HG02840 (cell line): ENCODE results near the gene WDR37.
"Not testable (repeated sequence)": the region's sequence is repeated elsewhere in the genome, so short reads cannot be mapped to it uniquely, and the experiment has no call there.

Experiments used
- ATAC-seq: cut with Tn5 transposase; IDR thresholded peaks from one replicate; pipeline ENCODE4 v1.9.1; 2021; ENCODE audit warnings: mild to moderate bottlenecking, moderate library complexity, moderate number of reproducible peaks; ENCODE audit not compliant: unreplicated experiment, low FRiP score

WDR37 gene, protein sequence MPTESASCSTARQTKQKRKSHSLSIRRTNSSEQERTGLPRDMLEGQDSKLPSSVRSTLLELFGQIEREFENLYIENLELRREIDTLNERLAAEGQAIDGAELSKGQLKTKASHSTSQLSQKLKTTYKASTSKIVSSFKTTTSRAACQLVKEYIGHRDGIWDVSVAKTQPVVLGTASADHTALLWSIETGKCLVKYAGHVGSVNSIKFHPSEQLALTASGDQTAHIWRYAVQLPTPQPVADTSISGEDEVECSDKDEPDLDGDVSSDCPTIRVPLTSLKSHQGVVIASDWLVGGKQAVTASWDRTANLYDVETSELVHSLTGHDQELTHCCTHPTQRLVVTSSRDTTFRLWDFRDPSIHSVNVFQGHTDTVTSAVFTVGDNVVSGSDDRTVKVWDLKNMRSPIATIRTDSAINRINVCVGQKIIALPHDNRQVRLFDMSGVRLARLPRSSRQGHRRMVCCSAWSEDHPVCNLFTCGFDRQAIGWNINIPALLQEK

DNA sequence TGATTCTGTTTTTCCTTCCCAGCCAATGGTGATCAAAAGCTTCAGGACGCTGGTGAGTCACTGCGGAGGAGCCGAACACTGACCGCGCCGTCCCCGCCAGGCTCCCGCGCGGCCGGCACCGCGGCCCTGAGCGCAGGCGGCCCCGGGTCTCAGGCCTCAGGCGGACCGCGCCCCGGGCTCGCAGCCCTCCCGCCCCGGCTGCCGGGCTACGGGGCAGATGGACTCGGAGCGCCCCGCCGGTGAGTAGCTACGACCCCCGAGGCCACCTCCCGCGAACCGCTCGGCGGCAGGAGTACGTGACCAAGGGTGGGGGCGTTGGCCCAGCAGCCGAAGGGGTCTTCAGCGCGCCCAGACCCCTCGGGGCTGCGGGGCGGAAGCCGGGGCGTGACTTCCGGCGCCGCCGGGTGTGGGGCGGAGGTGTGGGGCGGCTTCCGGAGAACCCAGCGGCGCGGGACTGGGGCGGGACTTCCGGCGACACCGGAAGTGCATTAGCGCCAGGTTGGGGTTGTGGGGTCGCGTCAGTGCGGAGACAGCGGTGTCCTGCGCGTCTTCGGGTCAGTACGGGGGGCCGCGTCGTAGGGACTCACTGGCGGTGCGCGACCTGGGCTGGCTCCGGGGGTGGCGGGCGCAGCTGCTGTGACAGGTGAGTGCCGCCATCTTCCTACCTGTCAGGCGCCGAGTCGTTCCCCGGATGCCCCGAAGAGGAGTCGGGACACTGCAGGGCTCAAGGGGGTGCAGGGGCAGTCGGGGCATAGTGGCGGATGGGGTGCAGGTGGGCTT, at the start of gene WDR37:
Gene WDR37 (plus strand): TSS at position 60 of the 780 bp plus-strand sequence. CDS start 15,771 bp downstream, outside the sequence.
- peak; percentile 87 for ATAC-seq

DNA sequence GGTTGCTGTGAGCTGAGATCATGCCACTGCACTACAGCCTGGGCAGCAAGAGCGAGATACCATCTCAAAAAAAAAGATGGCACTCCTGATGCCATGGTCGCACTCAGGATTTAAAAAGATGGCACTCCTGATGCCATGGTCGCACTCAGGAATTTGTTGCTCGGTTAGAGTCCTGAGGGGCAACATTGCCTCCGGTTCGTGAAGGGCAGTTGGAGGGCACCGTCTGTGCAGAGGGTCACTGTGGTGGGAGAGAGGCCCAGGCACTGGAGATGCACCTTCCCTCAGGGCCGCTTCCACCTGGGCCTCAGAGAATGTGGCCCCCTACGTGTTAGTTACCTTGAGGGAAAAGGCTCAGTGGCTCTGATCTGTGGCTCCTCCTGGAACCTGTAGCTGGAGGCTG, 49.6 kb upstream of the WDR37 start:
- ATAC-seq: no peak

DNA sequence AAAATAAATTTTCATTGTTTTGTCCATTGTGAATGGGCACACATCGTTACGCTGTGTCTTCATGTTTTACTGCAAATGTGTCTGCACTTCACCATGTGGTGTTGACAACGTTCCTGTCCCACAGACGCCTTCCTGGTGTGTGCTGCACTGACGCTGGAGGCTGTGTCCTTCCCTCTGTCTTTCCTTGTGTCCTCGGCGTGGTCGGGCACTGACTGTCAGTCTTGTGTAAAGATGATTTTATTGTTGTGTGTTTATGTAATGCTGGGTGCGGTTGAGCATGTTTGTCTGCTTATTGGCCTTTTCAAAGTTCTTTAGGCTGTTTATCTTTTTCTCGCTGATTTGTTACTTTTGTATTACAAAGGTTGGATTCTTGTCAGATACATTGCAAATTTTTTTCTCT, 48.6 kb upstream of the WDR37 start:
- no peak for ATAC-seq

DNA sequence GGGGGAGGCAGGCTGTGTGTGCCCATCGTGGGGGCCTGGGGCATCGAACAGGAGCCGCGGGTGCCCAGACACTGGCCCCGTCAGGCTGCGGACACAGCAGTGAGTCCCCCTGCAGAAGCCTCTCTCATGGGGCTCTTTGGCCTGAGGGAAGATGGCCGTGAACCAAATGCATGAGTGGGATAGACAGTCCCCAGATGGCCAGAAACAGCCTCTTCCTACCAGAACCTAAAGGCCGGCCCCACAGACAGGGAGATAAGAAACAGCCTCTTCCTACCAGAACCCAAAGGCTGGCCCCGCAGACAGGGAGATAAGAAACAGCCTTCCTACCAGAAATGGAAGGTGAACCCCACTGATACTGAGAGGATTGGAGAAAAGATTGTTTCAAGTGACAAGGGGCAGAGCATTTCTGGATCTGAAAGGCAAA, 47.1 kb upstream of the WDR37 start:
- ATAC-seq: no peak

DNA sequence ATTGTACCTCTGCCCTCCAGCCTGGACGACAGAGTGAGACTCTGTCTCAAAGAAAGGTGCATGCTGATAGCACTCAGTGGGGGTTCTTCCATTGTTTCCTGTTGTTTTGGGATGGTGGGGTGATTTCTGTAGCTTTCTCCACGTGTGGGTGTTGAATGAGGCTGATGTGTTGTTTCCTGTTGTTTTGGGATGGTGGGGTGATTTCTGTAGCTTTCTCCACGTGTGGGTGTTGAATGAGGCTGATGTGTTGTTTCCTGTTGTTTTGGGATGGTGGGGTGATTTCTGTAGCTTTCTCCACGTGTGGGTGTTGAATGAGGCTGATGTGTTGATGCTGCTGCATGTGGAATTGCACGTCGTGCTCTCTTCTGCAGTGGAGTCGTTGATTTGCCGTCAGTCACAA, 46.2 kb upstream of the WDR37 start:
- not testable (repeated sequence) for ATAC-seq

DNA sequence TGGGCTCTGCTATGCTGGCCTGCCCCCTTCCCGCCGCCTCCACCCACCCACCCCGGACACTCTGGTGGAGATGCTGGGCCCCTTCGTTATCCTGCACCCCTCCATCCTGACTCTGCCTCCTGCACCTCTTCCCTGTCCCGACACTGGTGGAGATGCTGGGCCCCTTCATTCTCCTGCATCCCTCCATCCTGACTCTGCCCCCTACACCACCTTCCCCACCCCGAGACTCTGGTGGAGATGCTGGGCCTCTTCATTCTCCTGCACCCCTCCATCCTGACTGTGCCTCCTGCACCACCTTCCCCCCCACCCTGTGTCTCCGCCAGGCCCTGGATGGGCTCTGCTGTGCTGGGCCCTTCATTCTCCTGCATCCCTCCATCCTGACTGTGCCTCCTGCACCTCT, 45.5 kb upstream of the WDR37 start:
- ATAC-seq: no peak

DNA sequence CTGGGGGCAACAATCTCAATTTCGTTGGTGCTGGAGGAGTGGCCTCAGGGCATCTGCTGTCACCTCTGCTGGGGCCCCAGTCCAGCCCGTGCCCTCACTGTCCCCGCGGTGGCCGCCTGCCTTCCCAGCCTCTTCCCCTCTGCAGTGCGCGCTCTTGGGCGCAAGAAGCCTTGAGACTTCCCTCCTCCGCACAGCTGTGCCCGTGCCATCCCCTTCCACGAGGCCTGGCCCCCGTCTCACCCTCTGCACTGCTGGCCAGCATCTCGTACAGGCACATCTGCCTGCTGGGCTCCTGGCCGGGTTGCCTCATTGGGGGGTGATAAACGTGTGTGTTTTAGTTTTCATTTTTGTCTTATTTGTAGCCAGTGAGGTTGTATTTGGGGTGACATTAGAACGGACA, 44.5 kb upstream of the WDR37 start:
- no peak for ATAC-seq

DNA sequence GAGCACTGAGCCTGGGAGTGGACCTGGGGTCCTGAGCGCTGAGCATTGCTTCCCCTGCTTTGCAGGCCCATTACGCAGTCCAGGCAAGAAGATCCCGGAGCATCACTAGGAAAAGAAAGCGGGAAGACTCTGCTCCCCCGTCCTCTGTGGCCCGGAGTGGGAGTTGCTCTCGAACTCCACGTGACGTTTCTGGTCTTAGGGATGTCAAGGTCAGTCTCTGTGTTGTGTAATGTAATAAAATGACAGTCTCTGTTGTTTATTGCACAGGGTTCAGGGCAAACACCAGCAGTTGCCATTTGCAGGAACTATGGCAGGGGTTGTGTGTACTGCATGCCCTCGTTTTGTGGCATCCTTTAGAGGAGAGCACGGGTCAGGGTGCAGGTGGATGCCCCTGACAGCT, 40.5 kb upstream of the WDR37 start:
- ATAC-seq: no peak

DNA sequence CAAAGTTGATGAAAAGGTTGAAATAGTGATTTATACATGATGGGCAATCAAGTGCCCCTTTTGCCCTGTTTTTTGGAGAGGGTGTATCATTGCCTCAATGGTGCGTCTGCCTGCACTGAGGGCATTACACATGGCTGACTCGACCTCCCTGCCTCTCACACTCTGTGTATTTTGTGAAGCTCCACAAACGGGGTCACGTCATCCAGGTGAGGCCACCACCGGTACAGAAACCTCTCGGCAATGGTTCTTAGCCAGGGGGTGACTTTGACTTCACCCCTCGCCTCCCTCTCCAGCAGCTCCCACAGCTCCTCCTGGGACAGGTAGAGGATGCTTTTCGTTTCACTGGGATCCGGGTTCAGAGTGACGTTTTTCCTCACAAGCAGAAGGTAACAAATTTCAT, 36.8 kb upstream of the WDR37 start:
- no peak for ATAC-seq

DNA sequence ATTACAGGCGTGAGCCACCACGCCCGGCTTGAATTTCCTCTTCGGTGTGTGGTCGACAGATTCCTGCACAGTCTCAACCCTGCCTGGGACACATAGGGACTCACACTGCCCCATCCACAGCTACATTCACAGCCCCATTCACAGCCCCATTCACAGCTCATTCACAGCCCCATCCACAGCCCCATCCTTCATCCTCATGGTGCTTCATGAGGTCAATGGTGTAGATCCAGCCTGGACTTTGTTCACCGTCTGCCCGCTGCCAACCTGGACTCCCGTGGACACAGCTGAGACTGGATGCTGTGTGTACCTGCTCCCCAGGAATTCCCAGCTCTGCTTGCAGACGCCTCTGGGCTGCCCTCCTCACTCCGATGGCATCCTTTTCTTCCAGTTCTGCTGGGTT, 35.7 kb upstream of the WDR37 start:
- ATAC-seq: no peak

DNA sequence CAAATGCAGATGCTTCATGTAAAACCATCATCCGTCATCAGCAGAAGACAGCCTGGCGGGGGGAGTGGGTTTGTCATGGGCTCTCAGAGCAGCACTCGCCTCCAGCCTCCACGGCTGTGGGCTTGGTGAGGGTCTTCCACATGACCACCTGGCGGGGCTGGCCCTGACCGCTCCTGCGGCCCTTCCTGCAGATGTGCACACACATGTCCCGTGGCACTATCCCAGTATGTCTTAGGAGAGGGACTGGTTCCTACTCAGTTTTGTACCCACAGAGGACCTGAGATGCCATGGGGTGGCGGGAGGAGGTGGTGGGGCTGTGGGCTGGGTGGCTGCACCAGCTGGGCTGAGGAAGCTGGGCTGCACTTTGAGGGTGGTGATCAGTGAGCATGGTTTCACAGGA, 35.2 kb upstream of the WDR37 start:
- no peak for ATAC-seq

DNA sequence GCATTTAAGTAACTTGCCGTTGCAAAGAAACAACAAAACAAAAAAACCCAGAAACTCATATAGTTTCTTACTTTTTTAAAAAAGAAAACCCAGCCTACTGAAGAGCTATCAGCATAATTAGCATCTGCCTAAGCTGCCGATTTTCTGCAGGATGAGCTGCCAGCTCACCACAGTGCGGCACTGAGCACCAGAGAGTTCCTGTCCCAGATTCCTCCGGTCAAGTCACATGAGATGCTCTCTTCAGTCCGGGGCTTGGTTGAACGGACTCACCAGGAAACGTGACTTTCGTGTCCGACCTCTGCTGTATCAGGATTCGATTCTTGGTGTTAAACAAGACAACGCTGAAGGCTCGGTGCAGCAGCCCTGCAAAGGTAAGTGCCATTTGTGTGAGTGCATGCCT, 33.8 kb upstream of the WDR37 start:
- no peak for ATAC-seq

DNA sequence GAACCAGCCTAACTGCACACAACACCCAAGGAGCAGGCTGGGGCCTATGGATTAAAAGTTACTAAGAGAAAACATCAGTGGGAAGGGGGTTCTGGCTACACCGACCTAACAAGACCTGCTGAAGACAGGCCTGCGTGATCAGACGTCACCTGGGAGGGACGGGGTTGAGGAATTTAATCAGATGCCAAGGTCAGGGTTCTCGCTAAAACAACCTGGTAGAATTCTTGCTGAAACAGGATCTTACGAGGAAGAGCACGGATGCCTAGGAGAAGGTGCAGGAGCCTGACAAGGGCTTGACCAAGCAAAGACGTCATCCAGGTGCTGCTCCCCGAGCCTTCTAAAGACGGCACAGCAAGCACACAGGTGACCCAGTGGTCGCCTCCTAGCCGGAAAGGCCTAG, 32.1 kb upstream of the WDR37 start:
- ATAC-seq: no peak

DNA sequence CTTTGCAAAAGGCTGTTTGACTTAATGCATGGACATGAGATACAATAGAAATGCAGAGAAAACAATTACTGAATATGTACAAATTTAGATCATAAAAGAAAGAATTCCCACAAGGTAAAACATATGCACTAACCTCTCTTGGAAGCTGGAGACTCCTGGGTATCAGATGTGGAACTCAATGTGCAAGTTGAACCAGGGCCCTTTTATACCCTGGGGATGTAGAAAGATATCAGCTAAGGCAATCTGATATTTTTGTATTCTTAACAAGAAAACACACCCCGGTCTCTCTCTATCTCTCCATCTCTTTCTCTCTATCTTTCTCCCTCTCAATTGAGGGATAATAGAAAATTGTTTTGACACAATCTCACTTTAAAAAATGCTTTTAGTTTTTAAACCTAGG, 30.5 kb upstream of the WDR37 start, which contains the start of gene IDI2:
Gene IDI2 (minus strand): TSS at position 177 of the 400 bp plus-strand sequence. CDS start 1,136 bp downstream, outside the sequence.
- no peak for ATAC-seq

DNA sequence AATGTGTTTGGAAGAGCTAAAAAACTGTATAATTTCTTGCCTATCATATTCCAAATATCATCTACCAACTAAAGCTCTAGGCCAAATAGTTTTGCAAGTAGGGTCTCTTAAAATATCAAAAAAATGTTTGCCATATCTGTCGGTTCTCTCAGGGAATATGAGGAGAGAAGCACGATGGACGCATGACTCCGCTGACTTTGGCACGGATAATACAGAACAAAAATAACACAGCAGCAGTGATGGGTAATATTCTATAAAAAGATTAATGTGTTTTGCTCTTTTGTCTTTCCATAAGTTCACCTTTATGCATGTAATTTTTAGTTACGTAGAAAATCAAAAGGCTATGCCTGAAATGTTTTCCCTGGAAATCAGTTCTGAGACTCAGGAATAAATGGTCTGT, 29.6 kb upstream of the WDR37 start:
- ATAC-seq: no peak

DNA sequence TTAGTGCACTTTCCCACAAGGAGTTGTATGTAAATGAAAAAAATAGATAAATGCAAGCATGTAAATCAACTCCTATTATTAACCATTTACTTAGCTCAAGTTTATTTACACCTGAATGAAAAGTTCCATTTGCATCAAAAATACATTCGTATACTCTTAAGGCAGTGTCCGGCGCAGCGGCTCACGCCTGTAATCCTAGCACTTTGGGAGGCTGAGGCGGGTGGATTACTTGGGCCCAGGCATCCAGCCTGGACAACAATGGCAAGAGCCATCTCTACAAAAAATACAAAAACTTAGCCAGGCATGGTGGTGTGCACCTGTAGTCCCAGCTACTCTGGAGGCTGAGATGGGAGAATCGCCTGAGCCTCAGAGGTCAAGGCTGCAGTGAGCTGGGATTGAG, 26.3 kb upstream of the WDR37 start:
- no peak for ATAC-seq

DNA sequence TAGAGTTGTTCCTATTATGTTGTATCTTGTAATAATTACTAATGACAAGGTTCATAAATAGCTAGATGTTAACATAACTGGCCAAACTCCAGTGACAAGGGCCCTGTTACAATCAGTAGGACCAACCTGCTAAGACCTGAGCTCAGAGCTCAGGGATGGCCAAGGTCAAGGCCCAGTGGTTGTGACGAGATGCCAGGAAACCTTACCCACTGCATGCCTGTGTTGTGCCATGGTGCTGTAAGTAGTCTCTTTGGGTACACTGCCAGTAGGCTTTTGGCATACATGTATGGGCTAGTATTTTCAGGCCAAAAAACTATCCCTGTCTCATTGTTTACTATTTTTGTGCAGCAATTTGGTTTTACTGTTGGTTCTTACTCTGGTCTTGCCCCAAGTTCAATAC, 22.6 kb upstream of the WDR37 start:
- no peak for ATAC-seq

DNA sequence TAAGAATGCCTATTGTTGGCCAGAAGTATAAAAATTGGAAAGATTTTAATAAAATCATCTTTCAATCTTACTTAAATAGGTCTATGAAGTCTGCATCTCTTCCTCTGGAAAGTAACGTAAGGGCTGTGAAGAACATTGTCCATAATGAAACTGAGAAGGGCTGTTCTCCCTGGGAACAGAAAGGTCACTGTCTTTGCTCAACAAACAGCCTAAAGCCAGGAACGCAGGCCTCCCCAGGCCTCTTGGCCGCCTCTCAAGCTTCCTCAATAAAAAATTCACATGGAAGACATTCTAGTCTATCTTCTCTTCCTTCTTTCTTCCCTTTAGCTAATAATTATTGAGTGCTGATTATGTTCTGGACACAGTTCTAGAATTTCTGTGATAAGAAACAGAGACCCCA, 21.4 kb upstream of the WDR37 start:
- ATAC-seq: no peak

DNA sequence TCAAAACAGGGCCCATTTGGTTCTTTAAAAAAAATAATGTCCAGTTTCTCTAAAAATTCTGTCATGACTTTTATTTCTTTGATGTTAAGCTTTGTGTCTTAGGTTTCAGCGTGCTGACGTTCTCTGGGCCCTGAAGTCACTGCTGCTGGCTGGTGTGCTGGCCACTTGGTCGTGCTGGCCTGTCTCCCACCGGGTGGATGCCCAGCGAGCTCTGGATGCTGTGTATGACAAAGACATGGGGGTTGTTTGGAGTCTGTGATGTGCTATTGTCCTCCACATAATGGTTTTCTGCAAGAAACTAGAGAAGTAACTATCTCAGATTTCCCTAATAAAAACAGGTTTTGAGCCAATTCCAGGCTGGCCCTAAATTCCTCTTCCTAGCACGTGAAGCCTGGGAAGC, 21.0 kb upstream of the WDR37 start:
- no peak for ATAC-seq

DNA sequence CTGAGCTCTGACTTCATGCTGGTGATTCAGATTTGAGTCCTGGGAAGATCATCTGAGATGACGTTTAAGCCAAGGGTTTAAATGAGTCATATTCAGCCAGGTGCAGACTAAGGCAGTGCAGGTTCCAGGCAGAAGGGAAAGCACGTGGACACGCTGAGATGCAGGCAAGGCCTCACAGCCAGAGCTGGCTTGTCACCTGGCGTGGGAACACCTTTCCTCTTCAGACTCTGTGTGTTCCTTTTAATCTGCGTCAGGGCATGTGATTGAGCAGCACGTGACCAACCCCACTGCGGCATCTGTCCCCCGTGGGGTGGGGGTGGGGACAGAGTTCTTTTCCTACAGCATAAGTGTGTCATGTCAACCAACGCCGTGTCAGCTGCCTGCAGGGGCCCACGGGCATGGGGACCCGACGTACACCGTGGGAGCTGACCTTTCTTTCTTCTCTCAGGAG, 19.8 kb upstream of the WDR37 start:
- no peak for ATAC-seq

DNA sequence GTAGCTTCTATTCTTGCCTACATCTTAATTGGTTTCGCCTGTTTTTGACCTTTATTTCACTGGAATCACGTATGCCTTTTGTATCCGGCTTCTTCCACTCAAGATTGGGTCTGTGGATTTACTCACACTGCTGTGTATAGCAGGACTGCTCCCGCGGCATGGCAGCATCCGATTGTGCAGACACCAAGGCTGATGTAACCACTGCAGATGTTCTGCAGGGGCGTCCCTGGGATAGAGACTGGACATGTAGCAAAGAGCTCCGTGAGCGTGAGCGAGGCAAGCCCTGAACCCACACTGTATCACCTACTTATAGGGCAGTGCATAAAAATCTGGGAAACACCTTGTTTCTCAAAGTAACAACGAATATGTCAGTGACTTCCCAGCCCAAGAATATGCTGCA, 19.1 kb upstream of the WDR37 start:
- ATAC-seq: no peak
